Tibial artery (tissue), 4 donors: ENCODE results near the gene GGA3.
A peak's percentile ranks its signal among the peaks of the same experiment; 100 is the strongest.

Source experiments
- DNase-seq, 2 donors: peaks; one replicate each; pipeline ENCODE4 v3.0.0-alpha.2; 2019
- H3K27ac ChIP-seq, 2 donors: fragments of 200-600 bp; sonication (generic) in 1 of 2; 1 replicate in 1 of 2; 2 replicates in 1 of 2; pipeline ENCODE4 v1.5.1; 2018 to 2019; ENCODE audit warnings: mild to moderate bottlenecking in 1 of 2
- H3K27me3 ChIP-seq, 2 donors: fragments of 200-600 bp; sonication (generic) in 1 of 2; one replicate each; pipeline versions ENCODE4 v1.5.1 to v1.6.0; 2016 to 2019
- H3K36me3 ChIP-seq, 3 donors: fragments of 200-600 bp; sonication (generic) in 2 of 3; one replicate each; pipeline ENCODE4 v1.5.1; 2016 to 2019; ENCODE audit warnings: mild to moderate bottlenecking in 2 of 3
- H3K4me1 ChIP-seq, 4 donors: fragments of 200-600 bp; sonication (generic) in 2 of 4; 1 replicate in 3 of 4; 2 replicates in 1 of 4; pipeline ENCODE4 v1.5.1; 2016 to 2019
- H3K4me3 ChIP-seq, 2 donors: fragments of 200-600 bp; sonication (generic) in 1 of 2; 1 replicate in 1 of 2; 2 replicates in 1 of 2; pipeline ENCODE4 v1.5.1; 2018 to 2019; ENCODE audit warnings: mild to moderate bottlenecking in 2 of 2
- H3K9me3 ChIP-seq, 3 donors: fragments of 200-600 bp; sonication (generic) in 1 of 3; one replicate each; pipeline ENCODE4 v1.5.1; 2016 to 2019
- intact Hi-C: fragments of 100-400 bp; cut with DNase I; formaldehyde crosslinking; loops from one replicate; pipeline ENCODE4 v1.15.0; 2023; ENCODE audit warnings: low total_unique reads
- TF ChIP-seq, protein P1 (sequence below), 2 experiments: fragments of 200-600 bp in 1 of 2; fragments of 450-650 bp in 1 of 2; IDR thresholded peaks; one replicate each; pipeline ENCODE4 v1.5.1; 2017 to 2019; ENCODE audit warnings: antibody characterized with exemption in 2 of 2, mild to moderate bottlenecking in 1 of 2, moderate library complexity in 1 of 2

The GGA3 gene

DNA sequence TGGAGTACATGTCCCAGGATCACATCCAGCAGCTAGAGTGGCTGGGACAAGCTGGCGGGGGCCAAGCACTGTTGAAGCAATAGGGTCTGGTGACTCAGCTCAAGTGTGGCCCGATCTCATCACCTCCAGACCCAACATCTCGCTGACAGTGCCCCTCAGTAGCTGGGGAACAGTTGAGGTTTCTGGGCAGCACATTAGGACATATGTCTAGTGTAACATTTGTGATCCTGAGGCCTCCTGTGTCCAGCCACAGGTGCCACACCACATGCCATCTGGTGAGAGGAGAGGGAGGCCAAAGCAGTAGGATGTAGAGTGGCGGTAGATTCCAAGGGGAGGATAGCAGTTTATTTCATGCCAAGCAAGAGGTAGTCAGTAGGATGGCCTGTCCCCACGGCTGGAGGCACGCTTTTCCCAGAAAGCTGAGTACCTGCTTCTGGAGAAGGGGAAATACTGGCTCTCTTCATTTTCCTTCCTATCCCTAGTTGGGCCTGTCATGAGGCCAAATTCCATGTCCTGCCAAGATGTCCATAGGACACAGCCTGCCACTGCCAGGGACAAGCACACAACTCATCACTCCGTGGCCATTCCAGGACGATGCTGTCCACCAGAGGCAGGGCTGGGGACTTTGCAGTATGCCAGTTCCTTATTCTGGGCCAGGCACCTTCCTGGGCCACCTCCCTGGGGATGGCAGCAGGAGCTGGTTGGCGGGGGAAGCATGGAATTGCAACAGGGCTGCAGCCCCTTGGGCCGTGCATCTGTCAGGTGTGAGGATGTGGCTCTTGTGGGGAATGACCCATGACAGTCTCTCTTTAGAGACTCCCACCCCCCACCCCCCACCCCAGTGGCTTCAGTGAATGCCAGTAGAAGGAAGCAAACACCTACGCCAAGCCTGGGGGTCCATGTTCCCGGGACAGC lies 24.0 kb downstream of the GGA3 start:
- Histone ChIP-seq H3K4me1 (no peaks in the 10 kb centered on the region), H3K27ac (no peak overlapping the region), H3K36me3 (peaks cover 79 to 100% (median 95%) of the 10 kb centered on the region in 3 donors), H3K27me3 (no peaks in the 10 kb centered on the region), H3K4me3 (no peak overlapping the region), H3K9me3 (no peaks in the 10 kb centered on the region)
- TF ChIP-seq, protein P1, sequence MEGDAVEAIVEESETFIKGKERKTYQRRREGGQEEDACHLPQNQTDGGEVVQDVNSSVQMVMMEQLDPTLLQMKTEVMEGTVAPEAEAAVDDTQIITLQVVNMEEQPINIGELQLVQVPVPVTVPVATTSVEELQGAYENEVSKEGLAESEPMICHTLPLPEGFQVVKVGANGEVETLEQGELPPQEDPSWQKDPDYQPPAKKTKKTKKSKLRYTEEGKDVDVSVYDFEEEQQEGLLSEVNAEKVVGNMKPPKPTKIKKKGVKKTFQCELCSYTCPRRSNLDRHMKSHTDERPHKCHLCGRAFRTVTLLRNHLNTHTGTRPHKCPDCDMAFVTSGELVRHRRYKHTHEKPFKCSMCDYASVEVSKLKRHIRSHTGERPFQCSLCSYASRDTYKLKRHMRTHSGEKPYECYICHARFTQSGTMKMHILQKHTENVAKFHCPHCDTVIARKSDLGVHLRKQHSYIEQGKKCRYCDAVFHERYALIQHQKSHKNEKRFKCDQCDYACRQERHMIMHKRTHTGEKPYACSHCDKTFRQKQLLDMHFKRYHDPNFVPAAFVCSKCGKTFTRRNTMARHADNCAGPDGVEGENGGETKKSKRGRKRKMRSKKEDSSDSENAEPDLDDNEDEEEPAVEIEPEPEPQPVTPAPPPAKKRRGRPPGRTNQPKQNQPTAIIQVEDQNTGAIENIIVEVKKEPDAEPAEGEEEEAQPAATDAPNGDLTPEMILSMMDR (IDR thresholded peaks at IDR 0.05) = no peak
- intact Hi-C loops = no loop called here
- DNase-seq = no peak

DNA sequence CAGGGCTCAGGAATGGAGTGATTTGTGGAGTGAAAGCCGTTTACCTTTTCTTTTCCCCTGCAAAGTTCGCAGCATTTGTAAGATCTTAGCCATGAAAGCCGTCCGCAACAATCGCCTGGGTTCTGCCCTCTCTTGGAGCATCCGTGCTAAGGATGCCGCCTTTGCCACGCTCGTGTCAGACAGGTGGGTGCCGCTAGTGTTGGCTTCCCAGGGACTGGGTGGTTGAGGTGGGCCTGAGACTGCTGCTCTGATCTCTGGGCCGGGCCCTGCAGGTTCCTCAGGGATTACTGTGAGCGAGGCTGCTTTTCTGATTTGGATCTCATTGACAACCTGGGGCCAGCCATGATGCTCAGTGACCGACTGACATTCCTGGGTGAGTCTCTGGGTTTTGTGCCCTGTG lies 28.6 kb downstream of the GGA3 start:
- TF ChIP-seq, protein P1 (IDR thresholded peaks at IDR 0.05) = no peak
- H3K4me3 ChIP-seq = no peak overlapping the region
- H3K4me1 ChIP-seq = no peaks in the 10 kb centered on the region
- H3K9me3 ChIP-seq = no peaks in the 10 kb centered on the region
- DNase-seq = no peak
- H3K27me3 ChIP-seq = no peaks in the 10 kb centered on the region
- intact Hi-C loops = no loop called here
- peaks cover 52 to 99% (median 91%) of the 10 kb centered on the region in 3 donors for H3K36me3 ChIP-seq
- H3K27ac ChIP-seq = no peak overlapping the region

DNA sequence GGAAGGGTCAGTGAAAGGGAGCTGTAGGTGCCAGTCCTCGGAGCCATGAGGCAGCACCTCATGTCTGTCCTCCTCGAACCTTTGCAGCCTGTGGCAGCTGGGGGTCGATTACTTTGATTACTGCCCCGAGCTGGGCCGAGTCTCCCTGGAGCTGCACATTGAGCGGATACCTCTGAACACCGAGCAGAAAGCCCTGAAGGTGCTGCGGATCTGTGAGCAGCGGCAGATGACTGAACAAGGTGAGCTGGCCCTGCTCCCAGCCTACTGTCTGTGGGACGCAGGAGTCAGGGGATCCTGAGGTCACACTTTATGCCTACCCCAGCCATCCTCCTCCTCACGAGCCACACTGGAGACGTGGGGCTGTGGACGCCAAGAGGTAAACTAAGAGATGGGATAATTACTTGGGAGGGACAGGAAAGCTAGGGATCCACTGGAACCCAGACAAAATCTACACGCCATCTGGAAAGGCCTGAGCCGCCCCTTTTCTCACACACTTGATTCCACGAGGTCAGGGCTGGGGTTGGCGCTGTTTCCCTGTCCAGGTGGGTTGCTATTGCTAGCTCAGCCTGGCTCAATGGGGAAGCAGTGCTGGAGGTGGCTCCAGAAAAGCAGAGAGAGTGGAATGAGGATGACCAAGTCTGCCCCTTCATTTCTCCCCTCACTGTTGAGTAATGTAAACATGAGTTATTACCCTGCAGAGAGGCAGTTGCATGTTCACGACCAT lies 29.5 kb downstream of the GGA3 start:
- TF ChIP-seq, protein P1 (IDR thresholded peaks at IDR 0.05) = no peak
- DNase-seq = no peak
- H3K4me1 ChIP-seq = no peaks in the 10 kb centered on the region
- no peaks in the 10 kb centered on the region for H3K27me3 ChIP-seq
- intact Hi-C loops = no loop called here
- no peaks in the 10 kb centered on the region for H3K9me3 ChIP-seq
- peaks cover 44 to 93% (median 89%) of the 10 kb centered on the region in 3 donors for H3K36me3 ChIP-seq
- H3K4me3 ChIP-seq = no peak overlapping the region
- H3K27ac ChIP-seq = no peak overlapping the region

DNA sequence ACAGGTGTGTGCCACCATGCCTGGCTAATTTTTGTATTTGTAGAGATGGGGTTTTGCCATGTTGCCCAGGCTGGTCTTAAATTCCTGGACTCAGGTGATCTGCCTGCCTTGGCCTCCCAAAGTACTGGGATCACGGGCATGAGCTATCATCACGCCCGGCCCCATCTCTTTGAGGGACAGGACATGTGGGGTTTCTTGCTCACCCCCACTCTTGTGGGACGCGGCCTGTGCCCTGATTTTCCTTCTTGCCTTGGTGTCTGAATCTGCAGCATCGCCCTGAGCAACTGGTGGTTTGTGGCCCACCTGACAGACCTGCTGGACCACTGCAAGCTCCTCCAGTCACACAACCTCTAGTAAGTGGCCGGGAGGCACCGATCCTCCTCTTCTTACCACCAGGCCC lies 30.3 kb downstream of the GGA3 start:
- Histone ChIP-seq H3K9me3 (no peaks in the 10 kb centered on the region), H3K4me3 (no peak overlapping the region), H3K27me3 (no peaks in the 10 kb centered on the region), H3K27ac (no peak overlapping the region), H3K4me1 (no peaks in the 10 kb centered on the region), H3K36me3 (peaks cover 43 to 93% (median 89%) of the 10 kb centered on the region in 3 donors)
- TF ChIP-seq, protein P1 (IDR thresholded peaks at IDR 0.05) = no peak
- intact Hi-C loops = no loop called here
- DNase-seq = no peak

DNA sequence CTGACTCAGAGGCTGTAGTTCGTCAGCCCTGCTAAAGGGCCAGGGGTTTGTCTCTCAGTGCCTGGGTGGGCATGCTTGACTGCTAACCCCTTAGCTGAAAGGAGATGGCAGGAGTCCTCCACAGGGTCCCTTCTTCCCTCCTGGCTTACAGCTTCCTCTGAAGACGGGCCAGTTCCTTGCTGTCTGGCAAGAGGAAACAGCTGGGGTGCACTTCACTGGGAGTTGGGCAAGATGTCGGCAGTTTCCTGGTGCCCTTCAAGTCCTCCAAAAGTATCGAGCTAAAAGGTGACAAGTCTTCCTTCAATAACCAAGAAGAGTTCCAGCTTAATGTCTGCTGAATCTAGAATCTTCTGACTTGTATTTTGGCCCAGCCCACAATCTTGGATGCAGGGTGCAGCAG lies 32.6 kb downstream of the GGA3 start:
- intact Hi-C loops = no loop called here
- no peaks in the 10 kb centered on the region for H3K4me1 ChIP-seq
- TF ChIP-seq, protein P1 (IDR thresholded peaks at IDR 0.05) = no peak
- no peaks in the 10 kb centered on the region for H3K9me3 ChIP-seq
- DNase-seq = peak in 1 of 2 donors; percentile 47
- H3K27ac ChIP-seq = no peak overlapping the region
- H3K36me3 ChIP-seq = peaks cover 38 to 93% (median 89%) of the 10 kb centered on the region in 3 donors
- no peaks in the 10 kb centered on the region for H3K27me3 ChIP-seq
- H3K4me3 ChIP-seq = no peak overlapping the region
